ENCODE results near the gene DMD.

DMD gene

GRCh38 chrX:33132569-33132968 lies 78.8 kb downstream of the DMD start:
- TF ChIP-seq CTCF (conservative IDR thresholded peaks at IDR 0.05) = no peak
- no peak overlapping the region for H3K27ac ChIP-seq

GRCh38 chrX:33129607-33130006 lies 81.7 kb downstream of the DMD start:
- no peak for TF ChIP-seq CTCF (conservative IDR thresholded peaks at IDR 0.05)
- no peak overlapping the region for H3K27ac ChIP-seq

GRCh38 chrX:33128048-33128805 lies 83.1 kb downstream of the DMD start:
- H3K27ac ChIP-seq = no peak overlapping the region
- TF ChIP-seq CTCF (conservative IDR thresholded peaks at IDR 0.05) = no peak

GRCh38 chrX:33126469-33126868 lies 84.9 kb downstream of the DMD start:
- TF ChIP-seq CTCF (conservative IDR thresholded peaks at IDR 0.05) = no peak
- no peak overlapping the region for H3K27ac ChIP-seq

- H3K27ac ChIP-seq = no peak overlapping the region
- no peak for TF ChIP-seq CTCF (conservative IDR thresholded peaks at IDR 0.05)
Measured at GRCh38 chrX:33109858-33110257, 101.5 kb downstream of the DMD start.

GRCh38 chrX:33106737-33107136 lies 104.6 kb downstream of the DMD start:
- TF ChIP-seq CTCF (conservative IDR thresholded peaks at IDR 0.05) = no peak
- H3K27ac ChIP-seq = no peak overlapping the region

- H3K27ac ChIP-seq = no peak overlapping the region
- TF ChIP-seq CTCF (conservative IDR thresholded peaks at IDR 0.05) = no peak
Measured at GRCh38 chrX:33095079-33095478, 116.3 kb downstream of the DMD start.

Measured in VCaP (cell line).